Panc1 (cell line): ENCODE results near the gene ASB14. TPM values are rescaled to one million over a fixed set of nuclear protein-coding genes. Genes with fewer than 3 reads are reported as not detected.

Experiments
- ATAC-seq: fragments of 200-7000 bp; cut with Tn5 transposase; 2 replicates; pipeline ENCODE4 v1.9.1; 2020; ENCODE audit warnings: mild to moderate bottlenecking, moderate library complexity
- BruUV-seq: library from RNA; stranded (reverse); fragments of 400-500 nt; replicated peaks from 2 replicates; lab custom pipeline; 2021; lab: Mats Ljungman, UMichigan
- CTCF ChIA-PET: fragments of 300-600 bp; sonication (Branson Sonifier 250); formaldehyde crosslinking; loops from one replicate; lab custom pipeline; 2022; ENCODE audit warnings: antibody characterized with exemption; lab: Charles Lee
- POLR2A ChIA-PET: fragments of 300-600 bp; sonication (Branson Sonifier 250); formaldehyde crosslinking; loops from one replicate; lab custom pipeline; 2022; ENCODE audit warnings: antibody characterized with exemption; lab: Charles Lee
- DNase-seq: peaks from one replicate; pipeline ENCODE4 v3.0.0-alpha.2; 2010; ENCODE audit warnings: low read depth, low spot score
- H3K27ac ChIP-seq: 2 replicates; pipeline ENCODE4 v1.5.1; 2011; ENCODE audit warnings: mild to moderate bottlenecking, low read length, inconsistent platforms
- H3K27me3 ChIP-seq: fragments of 200-500 bp; sonication (Bioruptor generic); 2 replicates; pipeline ENCODE4 v1.6.0; 2014; ENCODE audit warnings: low read length, inconsistent platforms; ENCODE audit not compliant: control insufficient read depth, insufficient read depth
- H3K36me3 ChIP-seq: fragments of 200-500 bp; sonication (Bioruptor generic); 2 replicates; pipeline ENCODE4 v1.5.1; 2014; ENCODE audit warnings: inconsistent platforms, mild to moderate bottlenecking, low read length, moderate library complexity; ENCODE audit not compliant: control insufficient read depth, insufficient read depth
- H3K4me1 ChIP-seq: 2 replicates; pipeline ENCODE4 v1.5.1; 2011; ENCODE audit warnings: inconsistent platforms, mild to moderate bottlenecking, low read length, moderate library complexity; ENCODE audit not compliant: control insufficient read depth, insufficient read depth
- H3K4me3 ChIP-seq, 2 experiments: 2 replicates each; pipeline ENCODE4 v1.5.1; 2011 to 2012; ENCODE audit warnings: low read depth in 2 of 2, low read length in 2 of 2, mild to moderate bottlenecking in 2 of 2, inconsistent platforms in 1 of 2, moderate library complexity in 1 of 2
- H3K9me3 ChIP-seq: fragments of 200-500 bp; sonication (Bioruptor generic); 2 replicates; pipeline ENCODE4 v1.5.1; 2014; ENCODE audit warnings: low read depth, mild to moderate bottlenecking, inconsistent platforms, low read length, moderate library complexity; ENCODE audit not compliant: control insufficient read depth, insufficient read depth
- CTCF ChIP-seq: fragments of 450-650 bp; IDR thresholded peaks from 2 replicates; pipeline ENCODE4 v1.5.1; 2017; ENCODE audit warnings: mild to moderate bottlenecking
- POLR2AphosphoS5 ChIP-seq: IDR thresholded peaks from 2 replicates; pipeline ENCODE4 v1.6.1; 2012; ENCODE audit warnings: mild to moderate bottlenecking, low read depth, low read length, moderate library complexity
- REST ChIP-seq, 2 experiments: IDR thresholded peaks; 2 replicates each; pipeline ENCODE4 v1.6.1; 2011 to 2012; ENCODE audit warnings: low read depth in 2 of 2, control low read depth in 1 of 2, low read length in 1 of 2, mild to moderate bottlenecking in 1 of 2, moderate library complexity in 1 of 2; ENCODE audit not compliant: insufficient read depth in 1 of 2
- SIN3A ChIP-seq: IDR thresholded peaks from 2 replicates; pipeline ENCODE4 v1.6.1; 2012; ENCODE audit warnings: low read depth, mild to moderate bottlenecking, low read length, moderate library complexity, borderline replicate concordance; ENCODE audit not compliant: insufficient read depth
- TCF7L2 ChIP-seq: IDR thresholded peaks from 2 replicates; pipeline ENCODE4 v1.6.1; 2011; ENCODE audit warnings: mild to moderate bottlenecking, low read depth, low read length, inconsistent platforms
- in situ Hi-C: cut with HindIII; loops from 2 replicates; pipeline ENCODE4 v1.10.0; 2016; ENCODE audit warnings: low sequenced_read_pairs, low pct_unique_long_range_greater_than_20kb
- intact Hi-C: fragments of 100-400 bp; cut with micrococcal nuclease; formaldehyde crosslinking; loops from one replicate; pipeline ENCODE4 v1.10.0; 2022; ENCODE audit not compliant: unreplicated experiment
- total RNA-seq: library from RNA; stranded (reverse); gene quantifications from one replicate; pipeline ENCODE4 v1.2.1, GENCODE V29; 2021; ENCODE audit not compliant: unreplicated experiment

The ASB14 gene
- total RNA-seq, 1 experiment from 2014 or later, result not detected

GRCh38 chr3:57288403-57288802 lies 4.1 kb downstream of the ASB14 start:
- in situ Hi-C loops, result no loop called here
- Histone ChIP-seq H3K27me3 (no peaks in the 10 kb centered on the region), H3K27ac (no peak overlapping the region), H3K4me1 (no peaks in the 10 kb centered on the region), H3K9me3 (no peaks in the 10 kb centered on the region), H3K4me3 (no peak overlapping the region), H3K36me3 (no peaks in the 10 kb centered on the region)
- ATAC-seq (no peak), DNase-seq (no peak)
- intact Hi-C loops, result no loop called here
- POLR2A ChIA-PET, result interaction anchor here (0.6 kb wide), 1 partner anchor 97 kb away, joined by 4 read pairs; no protein-coding TSS in a partner anchor
- no TSS peak for BruUV-seq
- CTCF ChIA-PET, result no interaction called here
- TF ChIP-seq TCF7L2, result no peak
- TF ChIP-seq POLR2AphosphoS5, result no peak
- no peak for TF ChIP-seq SIN3A
- TF ChIP-seq CTCF, result no peak
- TF ChIP-seq REST (IDR thresholded peaks at IDR 0.05; ENCODE audit: insufficient read depth in 1 of 2, low read depth in 2 of 2, low read length in 1 of 2), result no peak

GRCh38 chr3:57287205-57287604 lies 5.3 kb downstream of the ASB14 start:
- TF ChIP-seq TCF7L2 (no peak), CTCF (no peak), POLR2AphosphoS5 (no peak), SIN3A (no peak), REST (IDR thresholded peaks at IDR 0.05; ENCODE audit: insufficient read depth in 1 of 2, low read depth in 2 of 2, low read length in 1 of 2) (no peak)
- H3K9me3 ChIP-seq, result no peaks in the 10 kb centered on the region
- ChIA-PET CTCF (no interaction called here), POLR2A (no interaction called here)
- no peak overlapping the region for H3K4me3 ChIP-seq
- H3K36me3 ChIP-seq, result no peaks in the 10 kb centered on the region
- no peak for DNase-seq
- in situ Hi-C loops, result no loop called here
- ATAC-seq, result no peak
- intact Hi-C loops, result no loop called here
- no peaks in the 10 kb centered on the region for H3K27me3 ChIP-seq
- no TSS peak for BruUV-seq
- H3K4me1 ChIP-seq, result no peaks in the 10 kb centered on the region
- no peak overlapping the region for H3K27ac ChIP-seq
